GM21423 (cell line): ENCODE data around the gene PRTFDC1.

Experiments used
- ATAC-seq: cut with Tn5 transposase; IDR thresholded peaks from one replicate; pipeline ENCODE4 v1.9.1; 2021; ENCODE audit warnings: mild to moderate bottlenecking, moderate library complexity; ENCODE audit not compliant: unreplicated experiment

PRTFDC1 gene

DNA sequence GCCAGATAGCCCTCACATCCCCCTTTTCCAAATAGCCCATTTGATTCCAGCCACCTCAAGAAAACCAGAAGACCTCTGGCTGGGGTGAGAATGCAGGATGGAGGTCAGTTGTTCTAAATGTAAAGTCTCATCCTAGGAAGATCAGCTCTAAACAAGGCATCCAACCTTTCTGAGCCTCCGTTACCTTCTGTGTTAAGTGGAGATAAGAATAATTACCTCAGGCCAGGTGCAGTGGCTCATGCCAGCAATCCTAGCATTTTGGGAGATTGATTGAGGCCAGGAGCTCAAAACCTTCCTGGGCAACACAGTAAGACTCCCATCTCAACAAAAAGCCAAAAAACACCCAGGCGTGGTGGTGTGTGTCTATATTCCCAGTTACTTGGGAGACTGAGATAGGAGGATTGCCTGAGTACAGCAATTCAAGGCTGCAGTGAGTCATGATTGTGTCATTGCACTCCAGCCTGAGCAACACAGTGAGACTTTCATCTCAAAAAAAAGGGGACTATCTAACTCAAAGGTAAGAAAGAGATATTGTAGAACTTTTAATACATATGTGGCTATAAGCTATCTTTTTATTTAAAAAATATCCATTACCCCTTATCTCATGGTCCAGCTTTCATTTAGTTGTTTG lies 43.5 kb downstream of the PRTFDC1 start:
- no peak for ATAC-seq

DNA sequence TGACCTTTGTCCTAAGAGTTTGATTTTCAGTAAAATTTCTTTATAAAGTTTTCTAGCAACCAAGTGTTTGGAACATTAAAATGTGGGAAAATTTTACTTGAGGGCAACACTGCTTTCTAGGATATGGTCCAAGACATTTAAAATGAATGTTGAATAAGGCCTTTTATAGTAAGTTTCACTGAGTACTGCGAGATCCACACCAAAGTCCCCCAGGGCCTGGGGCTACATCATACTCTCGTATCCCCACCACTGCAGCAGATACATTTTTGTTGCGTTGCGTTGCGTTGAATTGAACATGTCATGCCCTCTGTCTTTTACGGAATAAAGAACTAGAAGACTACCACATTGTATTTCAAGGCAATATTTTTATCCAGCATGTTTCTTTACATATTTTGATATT lies 44.5 kb downstream of the PRTFDC1 start:
- ATAC-seq, result no peak

DNA sequence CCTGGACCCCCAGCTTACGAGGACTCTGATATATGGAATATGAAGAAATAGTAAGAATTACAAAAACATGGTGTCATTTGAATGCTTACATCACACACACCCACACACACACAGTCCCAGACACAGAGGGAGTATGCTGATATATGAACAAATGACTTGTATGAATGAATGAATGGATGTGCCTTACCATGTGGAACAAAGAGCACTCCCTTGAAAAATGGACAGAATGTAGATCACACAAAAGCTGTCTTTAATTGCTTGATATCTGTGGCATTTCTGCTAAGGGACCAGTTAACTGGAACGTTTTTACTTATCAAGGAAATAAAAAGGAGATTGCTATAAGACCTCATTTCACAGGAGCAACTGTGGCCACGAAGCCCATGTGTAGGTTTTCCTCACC lies 46.0 kb downstream of the PRTFDC1 start:
- ATAC-seq, result no peak

DNA sequence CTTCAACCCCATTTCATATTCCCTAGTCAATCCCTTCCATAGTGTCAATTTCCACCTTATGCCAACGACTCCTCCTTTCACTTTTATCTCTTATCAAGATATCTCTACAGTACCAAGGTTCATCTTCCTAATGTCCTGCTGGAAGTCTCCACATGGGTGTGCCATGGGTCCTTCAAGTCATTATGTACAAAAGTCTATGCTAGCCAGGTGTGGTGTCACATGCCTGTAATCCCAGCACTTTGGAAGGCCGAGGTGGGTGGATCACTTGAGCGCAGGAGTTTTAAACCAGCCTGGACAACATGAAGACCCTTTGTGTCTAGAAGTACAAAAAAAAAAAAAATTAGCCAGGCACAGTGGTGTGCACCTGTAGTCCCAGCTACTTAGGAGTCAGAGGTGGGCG lies 47.6 kb downstream of the PRTFDC1 start:
- no peak for ATAC-seq

DNA sequence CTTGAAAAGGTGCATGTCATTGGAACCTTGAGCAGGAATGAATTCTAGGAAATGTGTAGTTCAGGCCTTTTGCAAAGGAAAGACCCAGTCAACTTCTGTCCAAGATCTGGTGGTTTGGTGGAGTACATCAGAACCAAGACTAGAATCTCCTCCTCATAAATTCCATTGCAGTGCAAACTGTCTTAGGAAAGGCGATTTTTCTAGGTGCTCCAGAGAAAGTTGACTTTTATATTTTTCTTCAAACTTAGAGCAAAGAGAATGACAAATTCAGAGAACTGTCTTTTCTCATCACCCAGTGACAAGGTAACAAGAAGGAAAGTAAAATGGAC lies 50.0 kb downstream of the PRTFDC1 start:
- ATAC-seq, result no peak

DNA sequence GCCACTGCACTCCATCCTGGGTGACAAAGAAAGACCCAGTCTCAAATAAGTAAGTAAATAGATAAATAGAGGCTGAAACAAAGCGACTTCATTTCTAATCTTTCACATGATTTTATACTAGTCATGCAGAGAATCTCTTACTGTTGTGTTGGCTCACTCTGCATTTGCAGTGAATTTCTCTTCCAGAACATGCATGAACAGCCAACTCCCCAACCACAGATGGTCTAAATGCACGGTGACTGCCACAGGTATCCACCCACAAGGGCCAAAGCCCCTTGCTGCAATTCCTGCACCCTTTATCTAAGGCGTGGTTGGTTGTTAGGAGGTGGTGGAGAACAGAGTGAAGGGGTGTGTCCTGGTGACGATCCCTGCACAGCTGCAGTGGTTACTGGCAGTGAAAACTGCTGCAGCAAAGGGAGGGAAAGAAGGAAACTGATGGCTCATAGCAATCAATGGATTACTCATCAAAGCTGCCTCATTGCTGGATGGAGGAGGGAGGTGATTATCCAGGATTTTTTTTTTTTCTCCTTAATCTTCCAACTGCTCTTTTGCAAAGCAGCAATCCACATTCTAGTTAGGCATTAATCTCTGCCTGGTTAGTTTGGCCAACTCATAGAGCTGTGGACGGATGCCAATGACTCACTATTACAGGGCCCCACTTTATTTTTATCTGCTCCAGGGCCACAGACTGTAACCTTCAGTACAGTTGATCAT lies 50.6 kb downstream of the PRTFDC1 start:
- ATAC-seq, result peak; percentile 45

DNA sequence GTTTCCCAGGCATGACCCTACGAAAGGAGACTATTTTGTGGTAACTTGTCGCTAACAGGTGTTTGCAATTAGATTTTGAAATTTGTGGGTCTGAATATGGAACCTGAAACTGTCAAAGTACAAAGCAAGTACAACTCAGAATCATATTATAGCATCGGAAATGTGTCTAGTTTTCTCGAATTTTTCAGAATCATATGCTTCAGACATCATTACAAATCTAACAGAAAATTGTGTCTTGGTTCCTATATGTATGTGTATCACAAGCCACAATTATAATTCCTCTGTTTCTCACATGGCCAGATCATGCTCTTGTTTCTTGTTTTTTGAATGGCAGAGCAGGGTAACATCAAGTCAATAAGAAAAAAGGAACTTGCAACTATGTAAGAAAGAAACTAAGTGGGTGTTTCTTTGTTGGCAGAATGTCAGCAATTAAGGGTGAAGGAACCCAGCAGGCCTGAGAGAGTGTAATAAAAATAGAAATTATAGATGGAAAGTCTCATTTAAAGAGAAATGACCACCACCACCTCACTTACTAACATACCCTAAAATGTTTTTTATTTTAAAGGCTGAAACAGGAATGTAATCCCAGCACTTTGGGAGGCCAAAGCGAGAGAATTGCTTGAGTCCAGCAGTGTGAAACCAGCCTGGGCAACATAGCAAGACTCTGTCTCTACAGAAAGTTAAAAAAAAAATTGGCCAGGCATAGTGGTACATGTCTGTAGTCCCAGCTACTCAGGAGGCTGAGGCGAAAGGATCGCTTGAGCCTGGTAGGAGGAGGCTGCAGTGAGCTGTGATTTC lies 51.3 kb downstream of the PRTFDC1 start:
- peak; percentile 74 for ATAC-seq

DNA sequence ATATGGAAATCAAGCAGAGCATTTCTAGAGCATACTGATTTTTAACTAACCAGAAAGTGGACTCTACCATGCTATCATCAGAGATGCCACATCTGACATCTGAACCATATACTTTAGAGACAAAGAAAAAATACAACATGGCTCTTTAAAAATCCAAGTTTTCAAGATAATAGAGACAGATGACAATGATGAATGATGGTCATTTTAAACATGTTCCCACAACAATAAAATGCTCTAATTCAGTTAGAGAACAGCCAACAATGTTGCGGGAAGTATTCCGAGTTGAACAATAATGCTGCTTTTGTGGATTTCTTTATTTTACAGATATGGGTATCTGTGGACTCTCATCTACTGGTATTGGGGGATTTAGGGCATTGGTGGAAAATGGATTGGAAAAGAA lies 52.8 kb downstream of the PRTFDC1 start:
- no peak for ATAC-seq

DNA sequence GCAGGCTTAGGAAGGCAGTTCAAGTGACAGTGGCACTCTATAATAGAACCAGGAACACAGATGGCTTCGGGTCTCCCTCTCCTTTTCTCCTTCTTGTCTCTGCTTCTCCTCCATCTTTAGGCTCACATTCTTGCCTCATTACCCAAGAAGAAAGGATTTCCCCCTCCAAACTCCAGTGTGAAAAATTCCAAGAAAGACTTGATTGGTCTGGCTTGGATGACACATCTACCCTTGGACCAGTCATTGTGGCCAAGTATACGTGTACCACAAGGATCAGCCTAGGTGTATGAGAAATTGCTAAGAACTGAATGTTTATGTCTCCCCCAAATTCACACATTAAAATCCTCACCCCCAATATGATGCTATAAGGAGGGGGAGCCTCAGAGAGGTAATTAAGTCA lies 53.9 kb downstream of the PRTFDC1 start:
- no peak for ATAC-seq

DNA sequence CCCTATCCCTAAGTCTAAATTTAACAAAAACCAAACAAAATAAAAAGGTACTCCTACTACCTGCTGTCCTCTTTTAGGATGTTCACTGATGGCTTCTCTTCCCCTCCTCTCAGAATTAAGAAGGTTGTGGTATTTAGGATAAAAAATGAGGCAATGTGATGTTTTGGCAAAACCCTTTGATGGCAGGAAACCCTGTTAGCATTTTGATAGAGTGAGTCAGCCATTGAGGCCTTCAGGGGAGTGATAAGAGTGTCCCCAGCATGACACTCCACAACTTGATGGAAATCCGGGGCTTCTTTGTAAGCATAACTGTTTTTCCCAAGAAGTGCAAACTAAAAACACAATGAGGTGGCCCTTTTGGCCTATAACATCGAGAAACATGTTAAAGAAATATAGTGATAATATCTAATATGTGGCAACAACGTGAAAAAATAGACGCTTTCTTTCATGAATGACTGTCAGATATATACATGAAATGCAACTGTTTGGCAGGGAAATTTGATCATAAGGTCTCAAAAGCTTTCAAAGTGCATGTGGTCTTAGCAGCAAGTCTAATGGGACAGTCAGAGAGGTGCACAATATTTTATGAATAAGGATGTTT lies 55.0 kb downstream of the PRTFDC1 start:
- ATAC-seq, result no peak

DNA sequence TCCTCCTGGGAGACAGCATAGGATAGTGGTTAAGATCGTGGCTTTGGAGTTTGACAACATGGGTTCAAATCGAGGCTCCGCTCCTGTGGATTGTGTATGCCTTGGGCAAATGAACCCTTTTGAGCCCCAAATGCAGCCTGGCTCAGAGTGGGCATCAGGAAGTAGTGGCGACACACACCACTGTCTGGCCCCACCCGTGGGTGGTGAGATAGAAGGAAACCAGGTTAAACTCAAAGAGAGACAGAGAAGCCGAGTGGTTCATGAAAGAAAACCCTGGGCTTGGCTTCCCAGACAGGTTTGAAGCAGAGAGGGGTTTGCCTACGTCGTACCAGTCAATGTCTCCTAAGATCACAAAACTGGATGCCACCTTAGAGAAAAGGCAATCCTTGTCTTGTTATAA lies 57.7 kb downstream of the PRTFDC1 start:
- no peak for ATAC-seq

DNA sequence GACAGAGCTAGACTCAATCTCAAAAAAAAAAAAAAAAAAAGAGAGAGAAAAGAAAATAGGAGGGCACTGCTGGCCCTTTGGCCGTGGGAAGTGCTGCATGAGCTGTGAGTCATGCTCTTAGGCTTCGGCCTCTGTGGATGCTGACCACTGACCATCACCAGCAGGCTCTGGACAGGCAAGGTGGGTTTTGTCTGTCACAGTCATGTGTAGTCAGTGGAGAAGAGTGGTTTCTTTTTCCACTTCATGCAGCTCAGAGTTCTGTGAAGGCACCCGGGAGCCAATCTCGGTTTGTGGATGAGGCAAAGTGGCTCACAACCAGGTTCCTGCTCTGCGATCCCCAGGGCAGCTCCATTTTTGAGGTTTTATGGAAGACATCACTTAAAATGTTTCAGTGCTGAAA lies 58.1 kb downstream of the PRTFDC1 start:
- no peak for ATAC-seq

DNA sequence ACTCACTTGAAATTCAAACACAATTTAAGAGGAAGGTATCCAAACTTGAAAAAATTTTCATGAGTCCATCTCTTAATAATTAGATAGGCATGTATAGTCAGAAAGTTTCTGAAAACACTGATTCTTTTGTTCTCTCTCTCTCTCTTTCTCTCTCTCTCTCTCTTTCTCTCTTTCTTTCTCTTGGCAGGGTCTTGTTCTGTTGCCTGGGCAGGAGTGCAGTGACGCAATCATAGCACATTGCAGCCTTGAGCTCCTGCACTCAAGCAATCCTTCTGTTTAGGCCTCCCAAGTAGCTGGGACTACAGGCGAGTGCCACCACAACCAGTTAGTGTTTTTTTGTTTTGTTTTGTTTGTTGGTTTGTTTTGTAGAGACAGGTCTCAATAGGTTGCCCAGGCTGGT lies 59.3 kb downstream of the PRTFDC1 start:
- no peak for ATAC-seq

DNA sequence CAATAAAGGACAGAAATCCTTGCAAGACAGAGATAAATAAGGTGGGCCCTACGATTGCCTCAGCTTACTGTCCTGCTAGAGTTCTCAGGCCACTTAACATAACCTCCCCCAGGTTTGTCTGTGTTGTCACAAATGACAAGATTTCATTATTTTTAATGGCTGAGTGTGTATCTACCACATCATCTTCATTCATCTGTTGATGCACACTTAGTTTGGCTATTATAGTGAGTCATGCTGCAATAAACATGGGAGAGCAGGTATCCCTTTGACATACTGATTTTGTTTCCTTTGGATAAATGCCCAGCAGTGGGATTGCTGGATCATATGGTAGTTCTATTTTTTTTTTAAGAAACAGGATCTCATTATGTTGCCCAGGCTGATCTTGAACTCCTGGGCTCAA lies 60.6 kb downstream of the PRTFDC1 start:
- ATAC-seq, result no peak

DNA sequence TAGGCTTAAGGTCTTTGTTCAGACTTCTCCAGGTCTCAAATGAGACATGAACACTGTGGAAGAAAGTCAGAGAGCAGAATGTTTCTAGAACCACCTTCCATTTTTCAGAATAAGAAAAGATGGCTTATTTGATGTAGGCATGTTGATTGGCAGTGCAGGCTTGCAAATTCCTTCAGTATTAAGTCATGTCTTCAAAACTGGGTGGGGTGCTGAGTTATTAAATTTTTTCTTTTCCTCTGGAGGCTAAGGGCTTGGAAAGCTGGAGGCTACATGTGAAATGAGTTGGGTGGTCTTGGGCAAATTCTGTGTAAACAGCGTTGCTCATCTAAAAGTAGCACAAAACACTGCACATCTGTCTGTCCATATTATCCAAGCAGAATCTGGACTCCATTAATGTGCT lies 62.8 kb downstream of the PRTFDC1 start:
- no peak for ATAC-seq

DNA sequence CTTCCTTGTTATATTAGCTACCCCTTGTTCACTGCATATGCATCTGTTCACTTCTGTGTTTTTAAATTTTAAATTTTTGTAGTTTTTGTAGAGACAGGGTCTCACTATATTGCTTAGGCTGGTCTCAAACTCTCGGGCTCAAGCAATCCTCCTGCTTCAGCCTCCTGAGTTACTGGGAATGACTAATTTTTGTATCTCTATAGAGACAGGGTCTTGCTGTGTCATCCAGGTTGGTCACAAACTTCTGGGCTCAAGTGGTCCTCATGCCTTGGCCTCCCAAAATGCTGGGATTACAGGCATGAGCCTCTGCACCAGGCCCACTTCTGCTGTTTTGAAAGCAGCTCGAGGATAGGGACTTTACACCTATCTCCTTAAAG lies 64.6 kb downstream of the PRTFDC1 start:
- ATAC-seq, result no peak

DNA sequence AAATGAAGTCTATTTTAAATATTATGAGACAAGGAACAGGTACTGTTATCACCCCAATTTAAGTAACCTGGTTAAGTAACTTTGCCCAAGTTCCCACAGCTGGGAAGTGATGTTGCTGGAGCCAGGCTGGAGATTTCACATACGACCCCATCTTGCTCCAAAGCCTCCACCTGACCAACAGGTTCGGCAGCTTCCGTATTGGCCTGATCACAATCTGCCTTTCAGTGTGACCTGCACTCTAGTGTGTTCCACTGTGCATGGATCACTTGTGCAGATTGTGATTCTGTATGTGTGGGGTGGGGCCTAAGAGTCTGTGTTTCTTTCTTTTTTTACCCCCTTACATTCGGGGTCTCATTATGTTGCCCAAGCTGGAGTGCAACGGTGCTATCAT lies 66.1 kb downstream of the PRTFDC1 start:
- no peak for ATAC-seq

DNA sequence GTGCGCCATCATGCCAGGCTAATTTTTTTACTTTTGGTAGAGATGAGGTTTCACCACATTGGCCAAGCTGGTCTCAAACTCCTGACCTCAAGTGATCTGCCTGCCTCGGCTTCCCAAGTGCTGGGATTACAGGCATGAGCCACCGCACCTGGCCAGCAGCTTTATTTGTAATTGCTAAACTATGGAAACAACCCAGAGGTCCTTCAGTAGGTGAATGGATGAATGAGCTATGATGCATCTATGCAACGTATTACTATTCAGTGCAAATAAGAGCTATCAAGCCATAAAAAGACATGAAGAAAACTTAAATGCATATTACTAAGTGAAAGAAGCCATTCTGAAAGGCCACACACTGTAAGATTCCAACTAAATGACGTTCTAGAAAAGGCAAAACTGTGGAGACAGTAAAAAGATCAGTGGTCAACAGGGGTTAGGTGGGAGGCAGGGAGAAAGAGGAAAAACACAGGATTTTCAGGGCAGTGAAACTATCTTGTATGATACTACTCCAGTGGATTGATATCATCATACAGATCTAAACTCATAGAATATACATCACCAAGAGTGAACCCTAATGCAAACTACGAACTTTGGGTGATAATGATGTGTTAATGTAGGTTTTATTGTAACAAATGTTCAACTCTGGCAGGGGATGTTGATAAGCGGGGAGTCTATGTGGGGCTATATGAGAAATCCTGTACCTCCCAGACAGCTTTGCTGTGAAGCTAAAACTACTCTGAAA lies 66.7 kb downstream of the PRTFDC1 start:
- no peak for ATAC-seq

DNA sequence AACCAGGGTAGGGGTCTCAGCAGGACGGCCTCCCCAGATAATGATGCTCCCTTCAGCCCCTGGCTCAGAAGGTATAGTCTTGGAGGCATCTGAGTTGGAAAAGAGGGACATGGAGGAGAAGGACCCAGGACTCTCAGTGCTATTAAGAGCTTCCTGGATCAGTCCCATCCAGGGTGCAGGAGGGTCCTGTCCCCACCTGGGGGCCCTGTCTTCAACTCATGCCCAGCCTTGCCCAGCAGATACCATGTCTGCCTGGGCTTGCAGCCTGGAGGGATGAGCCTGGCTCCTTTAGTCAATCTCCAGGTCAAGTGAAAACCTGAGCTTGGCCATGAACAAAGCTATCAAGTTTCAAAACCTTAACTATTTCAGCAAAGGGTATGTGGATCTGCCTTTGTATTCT lies 67.6 kb downstream of the PRTFDC1 start:
- no peak for ATAC-seq

DNA sequence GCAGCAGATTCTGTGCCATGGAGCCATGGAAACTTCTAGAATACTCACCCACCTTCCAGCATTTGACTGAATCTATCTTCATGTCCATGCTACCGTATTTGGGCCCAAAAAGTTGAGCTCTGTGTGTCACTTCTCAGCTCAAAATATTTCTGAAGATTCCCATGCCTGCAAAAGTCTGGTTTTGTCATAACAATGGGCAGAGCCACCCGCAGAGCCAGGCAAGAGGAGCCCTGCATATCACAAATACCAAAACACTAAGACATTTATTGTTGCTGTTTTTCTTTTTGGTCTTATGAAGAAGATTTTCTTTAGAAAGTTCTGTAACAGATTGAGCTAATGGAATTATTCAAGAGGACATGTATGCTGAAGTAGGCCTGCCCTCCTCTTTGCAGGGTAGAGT lies 68.1 kb downstream of the PRTFDC1 start:
- ATAC-seq, result no peak

DNA sequence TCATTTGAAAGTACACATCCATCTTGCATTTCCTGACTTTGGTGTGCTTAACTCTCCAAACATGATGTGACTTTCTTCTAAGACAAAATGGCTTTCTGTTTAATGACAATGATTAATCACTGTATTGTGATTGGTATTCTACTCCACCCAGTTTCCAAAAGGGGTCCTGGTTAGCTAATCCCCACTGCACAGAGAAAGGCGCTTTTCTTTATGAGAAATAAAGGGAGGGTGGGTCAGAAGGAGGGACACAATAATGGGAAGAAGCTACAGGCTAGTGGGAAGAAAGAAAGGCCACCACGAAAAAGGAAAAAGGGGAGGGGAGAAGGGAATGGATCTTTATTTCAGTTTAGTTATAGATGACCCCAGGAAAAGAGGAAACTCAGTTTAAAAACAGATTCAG lies 69.2 kb downstream of the PRTFDC1 start:
- no peak for ATAC-seq
